HepG2 (cell line): ENCODE measurements around the gene JAGN1.

ENCODE experiments used
- CEBPB ChIP-seq: IDR thresholded peaks from 2 replicates; pipeline ENCODE4 v1.6.1; 2011; ENCODE audit warnings: low read depth, low read length, improper control_type of control experiment, borderline replicate concordance
- EHMT2 ChIP-seq: fragments of 200-600 bp; sonication (generic); IDR thresholded peaks from 2 replicates; pipeline ENCODE4 v1.7.0; 2017; ENCODE audit warnings: antibody characterized with exemption, low read depth, low read length, borderline replicate concordance
- KAT2B ChIP-seq: fragments of 150-350 bp; IDR thresholded peaks from 2 replicates; pipeline ENCODE4 v1.6.1; 2014; ENCODE audit warnings: low read depth, low read length, borderline replicate concordance
- PCBP1 ChIP-seq: fragments of 200-400 bp; formaldehyde crosslinking; IDR thresholded peaks from 2 replicates; pipeline ENCODE4 v1.6.1; 2017; ENCODE audit warnings: mild to moderate bottlenecking, low read depth, low read length, borderline replicate concordance
- SPEN ChIP-seq: sonication (generic); formaldehyde crosslinking; IDR thresholded peaks from 2 replicates; pipeline ENCODE4 v1.5.1; 2020; ENCODE audit warnings: low read depth, mild to moderate bottlenecking, missing genetic modification reagents
- ZNF501 ChIP-seq: sonication (generic); formaldehyde crosslinking; IDR thresholded peaks from 2 replicates; pipeline ENCODE4 v1.5.1; 2020; ENCODE audit warnings: mild to moderate bottlenecking, moderate library complexity, missing genetic modification reagents
- ZNF75D ChIP-seq: sonication (generic); formaldehyde crosslinking; IDR thresholded peaks from 2 replicates; pipeline ENCODE4 v1.8.1; 2023; ENCODE audit warnings: missing genetic modification reagents, mild to moderate bottlenecking, borderline replicate concordance
- TF ChIP-seq, protein P1 (sequence below): sonication (generic); formaldehyde crosslinking; IDR thresholded peaks from 2 replicates; pipeline ENCODE4 v1.5.0; 2020; ENCODE audit warnings: mild to moderate bottlenecking, missing genetic modification reagents, moderate library complexity
- TF ChIP-seq, protein P2 (sequence below): sonication (generic); formaldehyde crosslinking; IDR thresholded peaks from 2 replicates; pipeline ENCODE4 v1.4.0; 2020; ENCODE audit warnings: missing genetic modification reagents
- TF ChIP-seq, protein P3 (sequence below): IDR thresholded peaks from 2 replicates; pipeline ENCODE4 v1.6.1; 2016; ENCODE audit warnings: missing compliant biosample characterization, missing genetic modification reagents, borderline replicate concordance

DNA sequence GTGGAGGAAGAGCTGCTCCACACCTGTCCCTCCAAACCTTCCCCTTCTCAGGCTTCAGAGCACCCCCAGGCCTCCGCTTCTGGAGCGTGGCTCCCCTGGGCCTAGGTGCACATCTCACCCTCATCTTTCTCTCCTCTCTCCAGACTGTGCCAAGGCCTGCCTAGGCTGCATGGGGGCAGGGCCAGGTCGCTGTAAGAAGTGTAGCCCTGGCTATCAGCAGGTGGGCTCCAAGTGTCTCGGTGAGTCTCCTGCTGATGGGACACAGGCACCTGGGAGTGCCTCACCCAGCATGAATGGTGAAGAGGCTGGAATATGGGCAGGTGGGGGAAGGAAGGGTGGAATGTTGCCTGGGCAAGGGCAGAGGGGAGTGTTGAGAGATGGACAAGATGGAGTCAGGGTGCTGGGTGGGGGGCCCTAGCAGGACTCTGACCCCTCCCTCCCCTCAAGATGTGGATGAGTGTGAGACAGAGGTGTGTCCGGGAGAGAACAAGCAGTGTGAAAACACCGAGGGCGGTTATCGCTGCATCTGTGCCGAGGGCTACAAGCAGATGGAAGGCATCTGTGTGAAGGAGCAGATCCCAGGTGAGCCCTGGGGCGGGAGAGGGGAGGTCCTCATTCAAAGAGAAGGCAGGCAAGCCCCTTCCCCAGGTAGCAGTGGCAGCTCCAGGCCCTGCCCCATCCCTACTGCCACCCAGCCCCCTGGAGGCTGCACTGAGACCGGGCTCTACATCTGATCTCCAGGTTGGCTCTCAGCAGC, 52.7 kb downstream of the JAGN1 start:
- TF ChIP-seq KAT2B (no peak), ZNF75D (CRISPR knock-in tag) (no peak), ZNF501 (no peak), PCBP1 (no peak), CEBPB (no peak), EHMT2 (no peak), SPEN (no peak)
- TF ChIP-seq, protein P1, sequence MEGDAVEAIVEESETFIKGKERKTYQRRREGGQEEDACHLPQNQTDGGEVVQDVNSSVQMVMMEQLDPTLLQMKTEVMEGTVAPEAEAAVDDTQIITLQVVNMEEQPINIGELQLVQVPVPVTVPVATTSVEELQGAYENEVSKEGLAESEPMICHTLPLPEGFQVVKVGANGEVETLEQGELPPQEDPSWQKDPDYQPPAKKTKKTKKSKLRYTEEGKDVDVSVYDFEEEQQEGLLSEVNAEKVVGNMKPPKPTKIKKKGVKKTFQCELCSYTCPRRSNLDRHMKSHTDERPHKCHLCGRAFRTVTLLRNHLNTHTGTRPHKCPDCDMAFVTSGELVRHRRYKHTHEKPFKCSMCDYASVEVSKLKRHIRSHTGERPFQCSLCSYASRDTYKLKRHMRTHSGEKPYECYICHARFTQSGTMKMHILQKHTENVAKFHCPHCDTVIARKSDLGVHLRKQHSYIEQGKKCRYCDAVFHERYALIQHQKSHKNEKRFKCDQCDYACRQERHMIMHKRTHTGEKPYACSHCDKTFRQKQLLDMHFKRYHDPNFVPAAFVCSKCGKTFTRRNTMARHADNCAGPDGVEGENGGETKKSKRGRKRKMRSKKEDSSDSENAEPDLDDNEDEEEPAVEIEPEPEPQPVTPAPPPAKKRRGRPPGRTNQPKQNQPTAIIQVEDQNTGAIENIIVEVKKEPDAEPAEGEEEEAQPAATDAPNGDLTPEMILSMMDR, result no peak
- TF ChIP-seq, protein P2, sequence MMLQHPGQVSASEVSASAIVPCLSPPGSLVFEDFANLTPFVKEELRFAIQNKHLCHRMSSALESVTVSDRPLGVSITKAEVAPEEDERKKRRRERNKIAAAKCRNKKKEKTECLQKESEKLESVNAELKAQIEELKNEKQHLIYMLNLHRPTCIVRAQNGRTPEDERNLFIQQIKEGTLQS, result no peak
- TF ChIP-seq, protein P3, sequence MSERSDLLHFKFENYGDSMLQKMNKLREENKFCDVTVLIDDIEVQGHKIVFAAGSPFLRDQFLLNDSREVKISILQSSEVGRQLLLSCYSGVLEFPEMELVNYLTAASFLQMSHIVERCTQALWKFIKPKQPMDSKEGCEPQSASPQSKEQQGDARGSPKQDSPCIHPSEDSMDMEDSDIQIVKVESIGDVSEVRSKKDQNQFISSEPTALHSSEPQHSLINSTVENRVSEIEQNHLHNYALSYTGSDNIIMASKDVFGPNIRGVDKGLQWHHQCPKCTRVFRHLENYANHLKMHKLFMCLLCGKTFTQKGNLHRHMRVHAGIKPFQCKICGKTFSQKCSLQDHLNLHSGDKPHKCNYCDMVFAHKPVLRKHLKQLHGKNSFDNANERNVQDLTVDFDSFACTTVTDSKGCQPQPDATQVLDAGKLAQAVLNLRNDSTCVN (CRISPR knock-in tag), result no peak
